IPS-20b (cell line): ENCODE data around the gene KRTAP12-4.
"Not testable (repeated sequence)": the region's sequence is repeated elsewhere in the genome, so short reads cannot be mapped to it uniquely, and the experiment has no call there.

Source experiments
- H3K27ac ChIP-seq: one replicate; pipeline ENCODE4 v1.5.1; 2013; ENCODE audit warnings: low read length
- H3K27me3 ChIP-seq: 2 replicates; pipeline ENCODE4 v1.6.1; 2013; ENCODE audit warnings: mild to moderate bottlenecking, low read length, inconsistent platforms; ENCODE audit not compliant: insufficient read depth
- H3K36me3 ChIP-seq: 2 replicates; pipeline ENCODE4 v1.6.1; 2013; ENCODE audit warnings: low read depth, mild to moderate bottlenecking, inconsistent platforms, low read length, moderate library complexity; ENCODE audit not compliant: insufficient read depth
- H3K4me1 ChIP-seq: 2 replicates; pipeline ENCODE4 v1.6.1; 2013; ENCODE audit warnings: mild to moderate bottlenecking, control low read depth, inconsistent platforms, low read length, moderate library complexity; ENCODE audit not compliant: insufficient read depth
- H3K4me3 ChIP-seq: 2 replicates; pipeline ENCODE4 v1.5.1; 2013; ENCODE audit warnings: mild to moderate bottlenecking, low read length, inconsistent platforms
- H3K9ac ChIP-seq: 2 replicates; pipeline ENCODE4 v1.6.1; 2013; ENCODE audit warnings: low read depth, mild to moderate bottlenecking, inconsistent platforms, low read length, moderate library complexity
- H3K9me3 ChIP-seq: 2 replicates; pipeline ENCODE4 v1.6.1; 2013; ENCODE audit warnings: mild to moderate bottlenecking, low read depth, low read length, inconsistent platforms; ENCODE audit not compliant: insufficient read depth

Gene KRTAP12-4

GRCh38 chr21:44650265-44650972, 4.0 kb downstream of the KRTAP12-4 start:
- no peaks in the 10 kb centered on the region for H3K27me3 ChIP-seq
- no peaks in the 10 kb centered on the region; the same call in 1 of the 2 replicates for H3K4me1 ChIP-seq
- no peak overlapping the region for H3K27ac ChIP-seq
- H3K4me3 ChIP-seq, result no peak overlapping the region
- H3K9ac ChIP-seq, result no peak overlapping the region
- H3K9me3 ChIP-seq, result no peaks in the 10 kb centered on the region
- H3K36me3 ChIP-seq, result no peaks in the 10 kb centered on the region

DNA sequence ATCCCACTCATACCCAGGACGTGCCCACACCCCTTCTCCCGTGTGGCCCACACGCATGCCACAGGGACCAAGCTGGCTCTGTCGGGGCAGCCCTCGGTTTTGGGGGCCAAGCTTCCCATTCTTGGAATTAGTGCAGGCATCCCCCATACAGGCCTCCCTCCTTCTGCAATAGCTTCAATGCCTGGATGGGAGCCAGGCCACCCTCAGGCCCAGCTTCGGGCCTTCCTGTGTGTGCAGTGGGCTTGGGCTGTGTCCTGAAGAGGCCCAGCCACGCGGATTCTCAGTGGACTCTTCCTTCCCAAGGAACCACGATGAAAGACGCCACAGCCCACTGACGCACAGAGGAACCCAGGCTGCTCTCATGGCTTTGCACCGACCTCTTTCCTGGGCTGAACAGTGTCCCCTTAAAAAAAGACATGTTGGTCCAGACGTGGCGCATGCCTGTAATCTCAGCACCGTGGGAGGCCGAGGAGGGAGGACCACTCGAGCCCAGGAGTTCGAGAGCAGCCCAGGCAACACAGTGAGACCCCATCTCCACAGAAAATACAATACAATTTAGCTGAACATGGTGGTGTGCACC, 4.8 kb downstream of the KRTAP12-4 start:
- H3K4me1 ChIP-seq, result no peaks in the 10 kb centered on the region; the same call in 1 of the 2 replicates
- H3K27ac ChIP-seq, result no peak overlapping the region
- H3K27me3 ChIP-seq, result no peaks in the 10 kb centered on the region
- no peaks in the 10 kb centered on the region for H3K36me3 ChIP-seq
- H3K9me3 ChIP-seq, result peaks cover 7% of the 10 kb centered on the region; the same call in 1 of the 2 replicates
- no peak overlapping the region for H3K4me3 ChIP-seq
- H3K9ac ChIP-seq, result no peak overlapping the region

GRCh38 chr21:44648557-44649311, 5.7 kb downstream of the KRTAP12-4 start:
- no peaks in the 10 kb centered on the region for H3K27me3 ChIP-seq
- no peak overlapping the region for H3K9ac ChIP-seq
- no peak overlapping the region for H3K27ac ChIP-seq
- H3K9me3 ChIP-seq, result peaks cover 12% of the 10 kb centered on the region; the same call in 1 of the 2 replicates
- no peaks in the 10 kb centered on the region for H3K36me3 ChIP-seq
- no peak overlapping the region for H3K4me3 ChIP-seq
- H3K4me1 ChIP-seq, result no peaks in the 10 kb centered on the region; the same call in 1 of the 2 replicates

GRCh38 chr21:44647222-44647552, 7.3 kb downstream of the KRTAP12-4 start:
- Histone ChIP-seq H3K4me3 (no peak overlapping the region), H3K27me3 (no peaks in the 10 kb centered on the region), H3K36me3 (no peaks in the 10 kb centered on the region), H3K9me3 (peaks cover 12% of the 10 kb centered on the region; the same call in 1 of the 2 replicates), H3K27ac (no peak overlapping the region), H3K9ac (no peak overlapping the region), H3K4me1 (no peaks in the 10 kb centered on the region)

DNA sequence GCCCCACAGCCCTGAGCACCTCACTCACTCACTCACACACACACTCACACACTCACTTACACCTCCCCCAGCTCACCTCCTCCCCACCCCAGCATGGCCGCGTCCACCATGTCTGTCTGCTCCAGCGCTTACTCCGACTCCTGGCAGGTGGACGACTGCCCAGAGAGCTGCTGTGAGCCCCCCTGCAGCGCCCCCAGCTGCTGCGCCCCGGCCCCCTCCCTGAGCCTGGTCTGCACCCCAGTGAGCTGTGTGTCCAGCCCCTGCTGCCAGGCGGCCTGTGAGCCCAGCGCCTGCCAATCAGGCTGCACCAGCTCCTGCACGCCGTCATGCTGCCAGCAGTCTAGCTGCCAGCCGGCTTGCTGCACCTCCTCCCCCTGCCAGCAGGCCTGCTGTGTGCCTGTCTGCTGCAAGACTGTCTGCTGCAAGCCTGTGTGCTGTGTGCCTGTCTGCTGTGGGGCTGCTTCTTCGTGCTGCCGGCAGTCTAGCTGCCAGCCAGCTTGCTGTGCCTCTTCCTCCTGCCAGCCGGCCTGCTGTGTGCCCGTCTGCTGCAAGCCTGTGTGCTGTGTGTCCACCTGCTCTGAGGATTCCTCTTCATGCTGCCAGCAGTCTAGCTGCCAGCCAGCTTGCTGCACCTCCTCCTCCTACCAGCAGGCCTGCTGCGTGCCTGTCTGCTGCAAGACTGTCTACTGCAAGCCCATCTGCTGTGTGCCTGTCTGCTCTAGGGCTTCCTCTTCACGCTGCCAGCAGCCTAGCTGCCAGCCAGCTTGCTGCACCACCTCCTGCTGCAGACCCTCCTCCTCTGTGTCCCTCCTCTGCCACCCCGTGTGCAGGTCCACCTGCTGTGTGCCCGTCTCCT, 7.9 kb downstream of the KRTAP12-4 start, which contains the start of gene KRTAP10-11:
TSS of gene KRTAP10-11 (plus strand) at position 49 of the 856 bp plus-strand sequence. CDS start at position 94, 45 bp downstream.
- H3K36me3 ChIP-seq, H3K4me1 ChIP-seq, H3K4me3 ChIP-seq, H3K9ac ChIP-seq, H3K27ac ChIP-seq, H3K27me3 ChIP-seq: not testable (repeated sequence)
- peaks cover 12% of the 10 kb centered on the region; the same call in 1 of the 2 replicates for H3K9me3 ChIP-seq

DNA sequence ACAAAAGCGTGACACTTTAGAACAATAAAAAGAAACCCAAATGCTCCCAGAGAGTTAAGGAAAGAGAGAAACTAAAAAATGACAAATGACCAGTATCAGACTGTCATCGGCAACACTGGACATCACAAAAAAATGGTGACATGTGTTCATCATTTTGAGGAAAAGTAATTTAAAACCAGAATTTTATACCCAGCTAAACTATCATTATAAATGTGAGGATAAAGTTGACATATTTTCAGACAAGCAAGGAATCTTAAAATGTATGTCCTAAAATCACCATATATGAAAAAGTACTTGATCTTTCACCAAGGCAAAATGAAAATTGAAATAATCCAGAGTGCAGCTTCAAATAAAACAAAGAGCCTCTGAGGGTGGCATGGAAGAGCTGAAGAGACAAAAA, 9.6 kb downstream of the KRTAP12-4 start:
- Histone ChIP-seq H3K36me3 (no peaks in the 10 kb centered on the region), H3K4me3 (no peak overlapping the region)

DNA sequence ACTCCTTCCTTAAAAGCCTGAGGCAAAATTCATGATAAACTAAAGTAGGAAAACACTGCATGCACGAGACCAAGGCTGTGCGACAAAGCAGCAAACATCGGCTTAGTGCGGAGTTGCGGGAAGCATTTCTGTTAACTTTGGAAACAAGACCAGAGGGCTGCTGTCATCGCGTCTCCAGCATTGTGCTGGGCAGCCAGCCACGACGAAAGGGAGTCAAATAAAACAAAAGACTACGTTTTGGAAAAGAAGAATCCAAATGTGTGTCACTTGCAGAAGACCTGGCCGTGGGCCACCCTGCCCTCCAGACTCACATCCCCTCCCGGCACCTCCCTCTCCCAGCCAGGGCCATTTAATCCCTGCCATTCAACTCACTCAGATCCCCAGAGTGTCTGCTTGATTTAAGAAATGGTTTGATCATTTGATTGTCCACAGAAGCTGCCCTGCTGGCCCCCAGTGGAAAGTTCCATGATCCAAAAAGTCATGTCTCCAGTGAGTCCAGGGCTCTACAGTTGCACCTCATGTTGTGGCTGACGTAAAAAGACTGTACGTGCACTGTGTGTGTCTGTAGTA, 10.6 kb downstream of the KRTAP12-4 start:
- no peak overlapping the region for H3K27ac ChIP-seq
- no peaks in the 10 kb centered on the region for H3K4me1 ChIP-seq
- H3K36me3 ChIP-seq, result no peaks in the 10 kb centered on the region
- peaks cover 12% of the 10 kb centered on the region; the same call in 1 of the 2 replicates for H3K9me3 ChIP-seq
- H3K4me3 ChIP-seq, result no peak overlapping the region
- no peak overlapping the region for H3K9ac ChIP-seq
- no peaks in the 10 kb centered on the region for H3K27me3 ChIP-seq

More for the DNA sequence above, 9.6 kb downstream of the KRTAP12-4 start:
- Histone ChIP-seq H3K27me3 (no peaks in the 10 kb centered on the region), H3K9ac (no peak overlapping the region), H3K4me1 (no peaks in the 10 kb centered on the region), H3K27ac (no peak overlapping the region), H3K9me3 (peaks cover 12% of the 10 kb centered on the region; the same call in 1 of the 2 replicates)

DNA sequence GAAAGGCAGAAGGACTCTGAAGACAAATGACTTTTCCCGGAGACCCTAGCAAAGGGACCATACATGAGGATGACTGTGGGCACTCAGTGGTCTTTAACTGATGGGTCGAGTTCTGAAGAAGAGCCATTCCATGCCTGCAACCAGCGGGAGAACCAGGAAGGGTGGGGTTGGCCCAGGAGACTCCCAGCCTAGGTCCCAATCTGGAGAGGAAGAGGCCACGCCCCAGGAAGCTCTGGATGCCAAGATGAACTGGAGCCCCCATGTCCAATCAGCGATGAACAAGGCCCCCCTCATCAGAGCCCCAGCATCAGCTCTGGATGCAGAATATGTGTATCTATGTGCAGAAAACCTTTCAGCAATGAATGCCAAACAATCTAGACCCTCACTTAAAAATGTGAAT, 13.7 kb downstream of the KRTAP12-4 start:
- no peaks in the 10 kb centered on the region for H3K4me1 ChIP-seq
- no peaks in the 10 kb centered on the region for H3K27me3 ChIP-seq
- H3K36me3 ChIP-seq, result no peaks in the 10 kb centered on the region
- H3K4me3 ChIP-seq, result no peak overlapping the region
- no peak overlapping the region for H3K9ac ChIP-seq
- H3K27ac ChIP-seq, result no peak overlapping the region
- peaks cover 12% of the 10 kb centered on the region; the same call in 1 of the 2 replicates for H3K9me3 ChIP-seq

DNA sequence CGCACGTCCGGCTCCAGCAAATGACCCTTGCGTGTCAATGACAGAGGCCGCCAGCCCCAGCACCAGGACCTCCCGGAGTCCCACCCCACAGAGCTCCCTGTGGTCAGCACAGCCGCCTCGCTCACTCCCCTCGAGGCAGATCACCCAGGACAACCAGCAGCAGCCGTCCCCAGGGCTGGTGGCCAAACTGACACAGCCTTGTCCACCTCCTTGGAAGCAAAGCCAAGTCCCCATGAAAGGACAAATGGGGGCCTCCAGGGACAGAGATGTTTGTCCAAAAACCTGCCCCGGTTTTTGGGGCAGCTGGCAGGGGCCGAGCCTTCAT, 15.2 kb downstream of the KRTAP12-4 start:
- H3K4me1 ChIP-seq, result no peaks in the 10 kb centered on the region
- no peaks in the 10 kb centered on the region for H3K36me3 ChIP-seq
- 0 out of 2 replicates have a peak, but pooled peaks cover 2% of the 10 kb centered on the region for H3K9me3 ChIP-seq
- no peak overlapping the region for H3K4me3 ChIP-seq
- H3K9ac ChIP-seq, result no peak overlapping the region
- H3K27ac ChIP-seq, result no peak overlapping the region
- H3K27me3 ChIP-seq, result no peaks in the 10 kb centered on the region

GRCh38 chr21:44638506-44639330, 15.7 kb downstream of the KRTAP12-4 start:
- H3K4me3 ChIP-seq, H3K27ac ChIP-seq, H3K27me3 ChIP-seq, H3K9ac ChIP-seq, H3K4me1 ChIP-seq, H3K36me3 ChIP-seq, H3K9me3 ChIP-seq: not testable (repeated sequence)
